Tibial artery (tissue), 4 donors: ENCODE measurements around the gene CRAMP1.

Experiments
- DNase-seq, 2 donors: peaks; one replicate each; pipeline ENCODE4 v3.0.0-alpha.2; 2019
- H3K27ac ChIP-seq, 2 donors: fragments of 200-600 bp; sonication (generic) in 1 of 2; 1 replicate in 1 of 2; 2 replicates in 1 of 2; pipeline ENCODE4 v1.5.1; 2018 to 2019; ENCODE audit warnings: mild to moderate bottlenecking in 1 of 2
- H3K27me3 ChIP-seq, 2 donors: fragments of 200-600 bp; sonication (generic) in 1 of 2; one replicate each; pipeline versions ENCODE4 v1.5.1 to v1.6.0; 2016 to 2019
- H3K36me3 ChIP-seq, 3 donors: fragments of 200-600 bp; sonication (generic) in 2 of 3; one replicate each; pipeline ENCODE4 v1.5.1; 2016 to 2019; ENCODE audit warnings: mild to moderate bottlenecking in 2 of 3
- H3K4me1 ChIP-seq, 4 donors: fragments of 200-600 bp; sonication (generic) in 2 of 4; 1 replicate in 3 of 4; 2 replicates in 1 of 4; pipeline ENCODE4 v1.5.1; 2016 to 2019
- H3K4me3 ChIP-seq, 2 donors: fragments of 200-600 bp; sonication (generic) in 1 of 2; 1 replicate in 1 of 2; 2 replicates in 1 of 2; pipeline ENCODE4 v1.5.1; 2018 to 2019; ENCODE audit warnings: mild to moderate bottlenecking in 2 of 2
- H3K9me3 ChIP-seq, 3 donors: fragments of 200-600 bp; sonication (generic) in 1 of 3; one replicate each; pipeline ENCODE4 v1.5.1; 2016 to 2019
- CTCF ChIP-seq, 2 experiments: fragments of 200-600 bp in 1 of 2; fragments of 450-650 bp in 1 of 2; IDR thresholded peaks; one replicate each; pipeline ENCODE4 v1.5.1; 2017 to 2019; ENCODE audit warnings: antibody characterized with exemption in 2 of 2, mild to moderate bottlenecking in 1 of 2, moderate library complexity in 1 of 2
- intact Hi-C: fragments of 100-400 bp; cut with DNase I; formaldehyde crosslinking; loops from one replicate; pipeline ENCODE4 v1.15.0; 2023; ENCODE audit warnings: low total_unique reads

CRAMP1 gene

GRCh38 chr16:1662543-1662942 is 50.4 kb downstream of the CRAMP1 start:
- no peak for TF ChIP-seq CTCF (IDR thresholded peaks at IDR 0.05)
- H3K4me1 ChIP-seq: no peaks in the 10 kb centered on the region
- H3K36me3 ChIP-seq: peaks cover 53 to 99% (median 92%) of the 10 kb centered on the region in 3 donors
- no peaks in the 10 kb centered on the region for H3K27me3 ChIP-seq
- no peaks in the 10 kb centered on the region for H3K9me3 ChIP-seq
- no peak for DNase-seq
- no peak overlapping the region for H3K4me3 ChIP-seq
- intact Hi-C loops: no loop called here
- H3K27ac ChIP-seq: no peak overlapping the region

GRCh38 chr16:1665829-1666228 is 53.7 kb downstream of the CRAMP1 start:
- no peak for DNase-seq
- H3K27ac ChIP-seq: no peak overlapping the region
- intact Hi-C loops: no loop called here

GRCh38 chr16:1666316-1666715 is 54.2 kb downstream of the CRAMP1 start:
- no peak for TF ChIP-seq CTCF (IDR thresholded peaks at IDR 0.05)
- intact Hi-C loops: no loop called here
- Histone ChIP-seq H3K36me3 (peaks cover 82 to 99% (median 98%) of the 10 kb centered on the region in 3 donors), H3K4me1 (no peaks in the 10 kb centered on the region), H3K9me3 (no peaks in the 10 kb centered on the region), H3K4me3 (no peak overlapping the region), H3K27me3 (no peaks in the 10 kb centered on the region), H3K27ac (no peak overlapping the region)
- no peak for DNase-seq

More at GRCh38 chr16:1665829-1666228, 53.7 kb downstream of the CRAMP1 start:
- Histone ChIP-seq H3K4me3 (no peak overlapping the region), H3K36me3 (peaks cover 77 to 99% (median 96%) of the 10 kb centered on the region in 3 donors), H3K4me1 (no peaks in the 10 kb centered on the region), H3K9me3 (no peaks in the 10 kb centered on the region), H3K27me3 (no peaks in the 10 kb centered on the region)
- no peak for TF ChIP-seq CTCF (IDR thresholded peaks at IDR 0.05)

- no peak for DNase-seq
- Histone ChIP-seq H3K4me1 (no peaks in the 10 kb centered on the region), H3K4me3 (no peak overlapping the region), H3K27me3 (no peaks in the 10 kb centered on the region), H3K9me3 (no peaks in the 10 kb centered on the region), H3K27ac (no peak overlapping the region), H3K36me3 (peaks cover 83 to 100% (median 99%) of the 10 kb centered on the region in 3 donors)
- intact Hi-C loops: no loop called here
- no peak for TF ChIP-seq CTCF (IDR thresholded peaks at IDR 0.05)
Measured at GRCh38 chr16:1667271-1667670, 55.1 kb downstream of the CRAMP1 start.

GRCh38 chr16:1667916-1668315 is 55.8 kb downstream of the CRAMP1 start:
- H3K4me3 ChIP-seq: no peak overlapping the region
- H3K36me3 ChIP-seq: peaks cover 78 to 100% (median 99%) of the 10 kb centered on the region in 3 donors
- DNase-seq: no peak
- TF ChIP-seq CTCF (IDR thresholded peaks at IDR 0.05): no peak
- no peaks in the 10 kb centered on the region for H3K27me3 ChIP-seq
- H3K9me3 ChIP-seq: no peaks in the 10 kb centered on the region
- no peak overlapping the region for H3K27ac ChIP-seq
- no peaks in the 10 kb centered on the region for H3K4me1 ChIP-seq
- intact Hi-C loops: no loop called here
